ENCODE measurements around the gene RIMS3. TPM values are rescaled to one million over a fixed set of nuclear protein-coding genes. Genes with fewer than 3 reads are reported as not detected.

Gene RIMS3
- total and polyA plus RNA-seq, 8 donors: 1.3 to 5.0 (median 1.8) TPM

GRCh38 chr1:40625476-40626382 lies 39.8 kb downstream of the RIMS3 start:
- DNase-seq (no peak), ATAC-seq (peak; percentile 9)
- Histone ChIP-seq H3K9me3 (no peaks in the 10 kb centered on the region), H3K27ac (no peak overlapping the region), H3K27me3 (no peaks in the 10 kb centered on the region), H3K4me3 (no peak overlapping the region), H3K4me1 (no peaks in the 10 kb centered on the region), H3K36me3 (no peaks in the 10 kb centered on the region)
- TF ChIP-seq CTCF (IDR thresholded peaks at IDR 0.05): no peak
- intact Hi-C loops (cut with DNase I): no loop called here

- TF ChIP-seq CTCF (IDR thresholded peaks at IDR 0.05): no peak
- H3K27me3 ChIP-seq: no peaks in the 10 kb centered on the region
- no peak overlapping the region for H3K27ac ChIP-seq
- intact Hi-C loops (cut with DNase I): no loop called here
- H3K36me3 ChIP-seq: no peaks in the 10 kb centered on the region
- no peak overlapping the region for H3K4me3 ChIP-seq
- no peaks in the 10 kb centered on the region for H3K9me3 ChIP-seq
- peak; percentile 89 for ATAC-seq
- DNase-seq: peak in 1 of 4 donors; percentile 16
- no peaks in the 10 kb centered on the region for H3K4me1 ChIP-seq
Observed at GRCh38 chr1:40625076-40625475, 40.4 kb downstream of the RIMS3 start.

- intact Hi-C loops (cut with DNase I): loop anchor here in 1 of 2 donors (5.0 kb wide), 1 partner anchor 44 kb away; the partner anchor contains the start of gene RIMS3
- Histone ChIP-seq H3K36me3 (no peaks in the 10 kb centered on the region), H3K9me3 (no peaks in the 10 kb centered on the region), H3K4me1 (no peaks in the 10 kb centered on the region), H3K4me3 (no peak overlapping the region), H3K27ac (no peak overlapping the region), H3K27me3 (no peaks in the 10 kb centered on the region)
- ATAC-seq (no peak), DNase-seq (no peak)
- TF ChIP-seq CTCF (IDR thresholded peaks at IDR 0.05): no peak
Observed at GRCh38 chr1:40622936-40623629, 42.4 kb downstream of the RIMS3 start.

GRCh38 chr1:40621821-40622450 lies 43.5 kb downstream of the RIMS3 start:
- Histone ChIP-seq H3K4me1 (no peaks in the 10 kb centered on the region), H3K27ac (no peak overlapping the region), H3K4me3 (no peak overlapping the region), H3K27me3 (no peaks in the 10 kb centered on the region), H3K9me3 (no peaks in the 10 kb centered on the region), H3K36me3 (no peaks in the 10 kb centered on the region)
- intact Hi-C loops (cut with DNase I): loop anchor here in 1 of 2 donors (5.0 kb wide), 1 partner anchor 45 kb away; the partner anchor contains the start of gene RIMS3
- no peak for DNase-seq
- TF ChIP-seq CTCF (IDR thresholded peaks at IDR 0.05): no peak
- ATAC-seq: no peak
